OCI-LY3 (cell line): ENCODE measurements around the gene SOS2.

Experiments
- H2AFZ ChIP-seq: fragments of 200-600, 300-600 bp; shearing (Covaris generic); 2 replicates; pipeline ENCODE4 v1.6.0; 2014; ENCODE audit warnings: antibody characterized with exemption, low read depth, low read length
- H3K27ac ChIP-seq: fragments of 200-600, 300-600 bp; sonication (generic); 2 replicates; pipeline ENCODE4 v1.5.1; 2014; ENCODE audit warnings: mild to moderate bottlenecking, low read length, moderate library complexity, mixed read lengths
- H3K27me3 ChIP-seq: fragments of 200-600, 300-600 bp; sonication (generic); 2 replicates; pipeline ENCODE4 v1.6.1; 2014; ENCODE audit warnings: low read depth, low read length, mixed read lengths
- H3K36me3 ChIP-seq: fragments of 200-600, 300-600 bp; sonication (generic); replicated peaks from 2 replicates; pipeline ENCODE3; 2014; ENCODE audit warnings: low read depth, low read length, mixed read lengths
- H3K4me1 ChIP-seq: fragments of 300-600, 200-600 bp; sonication (generic); 2 replicates; pipeline ENCODE4 v1.6.1; 2014; ENCODE audit warnings: low read length, mixed read lengths
- H3K4me2 ChIP-seq: fragments of 200-600, 300-600 bp; sonication (generic); 2 replicates; pipeline ENCODE4 v1.6.1; 2014; ENCODE audit warnings: low read length, mixed read lengths
- H3K4me3 ChIP-seq: fragments of 300-600, 200-600 bp; sonication (generic); 2 replicates; pipeline ENCODE4 v1.5.1; 2014; ENCODE audit warnings: antibody characterized with exemption, mild to moderate bottlenecking, low read length, moderate library complexity
- H3K79me2 ChIP-seq: fragments of 300-600, 200-600 bp; shearing (Covaris generic); 2 replicates; pipeline ENCODE4 v1.6.1; 2014; ENCODE audit warnings: mild to moderate bottlenecking, low read length, mixed read lengths
- H3K9ac ChIP-seq: fragments of 300-600, 200-600 bp; shearing (Covaris generic); 2 replicates; pipeline ENCODE4 v1.6.0; 2014; ENCODE audit warnings: mild to moderate bottlenecking, low read length, moderate library complexity
- H3K9me3 ChIP-seq: fragments of 200-600, 300-600 bp; shearing (Covaris generic); 2 replicates; pipeline ENCODE4 v1.6.1; 2014; ENCODE audit warnings: low read length, mixed read lengths; ENCODE audit not compliant: insufficient read depth
- H4K20me1 ChIP-seq: fragments of 200-600, 300-600 bp; sonication (generic); 2 replicates; pipeline ENCODE4 v1.6.1; 2016; ENCODE audit warnings: low read length, mixed read lengths; ENCODE audit not compliant: insufficient read depth
- CTCF ChIP-seq: fragments of 200-600, 300-600 bp; sonication (generic); IDR thresholded peaks from 2 replicates; pipeline ENCODE4 v1.5.1; 2014; ENCODE audit warnings: antibody characterized with exemption, low read length, low read depth
- EZH2phosphoT487 ChIP-seq: fragments of 200-600 bp; shearing (Covaris generic); IDR thresholded peaks from 2 replicates; pipeline ENCODE4 v1.6.1; 2018; ENCODE audit warnings: antibody characterized with exemption, mixed run types, low read depth

The SOS2 gene

DNA sequence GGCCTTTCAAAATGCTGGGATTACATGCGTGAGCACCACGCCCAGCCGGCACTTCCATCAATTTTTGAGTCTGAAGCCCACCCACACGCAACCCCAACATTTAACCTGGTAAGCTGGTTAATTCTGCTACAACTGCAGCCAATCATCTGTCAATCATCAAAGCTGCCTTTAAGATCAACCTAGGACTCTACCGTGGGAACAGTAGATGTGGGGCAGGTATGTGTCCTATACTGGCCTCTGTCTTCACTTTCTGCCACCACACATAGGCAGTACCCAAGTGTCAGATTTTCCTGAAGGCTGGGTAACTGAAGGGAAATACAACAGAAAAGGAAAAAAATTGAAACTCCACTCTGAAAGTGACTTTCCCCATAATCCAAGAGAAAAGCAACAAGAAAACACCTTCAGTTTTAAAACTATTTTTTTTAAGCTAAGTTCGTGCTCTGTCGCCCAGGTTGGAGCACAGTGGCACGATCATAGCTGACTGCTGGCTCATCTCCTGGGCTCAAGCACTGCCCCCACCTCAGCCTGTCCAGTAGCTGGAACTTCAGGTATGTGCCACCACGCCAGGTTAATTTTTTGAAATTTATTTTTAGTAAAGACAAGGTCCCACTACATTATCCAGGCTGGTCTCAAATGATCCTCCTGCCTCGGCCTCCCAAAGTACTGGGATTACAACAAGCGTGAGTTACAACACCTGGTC is 137.2 kb downstream of the SOS2 start:
- peaks cover 14% of the 10 kb centered on the region for H3K4me1 ChIP-seq
- no peak overlapping the region for H3K4me2 ChIP-seq
- no peak overlapping the region for H2AFZ ChIP-seq
- H3K79me2 ChIP-seq: no peaks in the 10 kb centered on the region
- H4K20me1 ChIP-seq: no peaks in the 10 kb centered on the region
- TF ChIP-seq EZH2phosphoT487 (no peak), CTCF (no peak)
- no peaks in the 10 kb centered on the region for H3K27me3 ChIP-seq
- H3K36me3 ChIP-seq: peaks cover 6% of the 10 kb centered on the region
- H3K9me3 ChIP-seq: no peaks in the 10 kb centered on the region
- H3K9ac ChIP-seq: no peak overlapping the region
- no peak overlapping the region for H3K27ac ChIP-seq
- no peak overlapping the region for H3K4me3 ChIP-seq

DNA sequence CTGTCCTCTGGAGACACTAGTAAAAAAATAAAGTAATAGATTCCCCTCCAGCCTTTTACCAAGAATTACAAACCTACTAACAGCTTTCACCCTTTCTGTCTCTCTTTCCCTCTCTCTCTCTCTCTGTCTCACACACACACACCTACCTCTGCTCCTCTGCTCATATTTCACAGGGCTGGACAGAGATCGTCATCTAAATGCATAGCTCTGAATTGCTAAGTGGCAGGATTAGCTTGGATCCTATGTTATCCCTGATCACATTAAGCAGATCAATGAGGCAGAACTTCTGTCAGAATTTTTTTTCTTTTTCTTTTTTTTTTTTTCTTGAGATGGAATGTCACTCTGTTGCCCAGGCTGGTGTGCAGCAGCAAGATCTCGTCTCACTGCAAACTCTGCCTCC is 137.9 kb downstream of the SOS2 start:
- H2AFZ ChIP-seq: no peak overlapping the region
- H3K9ac ChIP-seq: no peak overlapping the region
- no peaks in the 10 kb centered on the region for H3K79me2 ChIP-seq
- peaks cover 17% of the 10 kb centered on the region for H3K4me1 ChIP-seq
- no peaks in the 10 kb centered on the region for H3K27me3 ChIP-seq
- H3K27ac ChIP-seq: no peak overlapping the region
- H3K4me3 ChIP-seq: no peak overlapping the region
- H3K9me3 ChIP-seq: no peaks in the 10 kb centered on the region
- H4K20me1 ChIP-seq: no peaks in the 10 kb centered on the region
- H3K4me2 ChIP-seq: no peak overlapping the region
- H3K36me3 ChIP-seq: peaks cover 8% of the 10 kb centered on the region
- TF ChIP-seq EZH2phosphoT487 (no peak), CTCF (no peak)

DNA sequence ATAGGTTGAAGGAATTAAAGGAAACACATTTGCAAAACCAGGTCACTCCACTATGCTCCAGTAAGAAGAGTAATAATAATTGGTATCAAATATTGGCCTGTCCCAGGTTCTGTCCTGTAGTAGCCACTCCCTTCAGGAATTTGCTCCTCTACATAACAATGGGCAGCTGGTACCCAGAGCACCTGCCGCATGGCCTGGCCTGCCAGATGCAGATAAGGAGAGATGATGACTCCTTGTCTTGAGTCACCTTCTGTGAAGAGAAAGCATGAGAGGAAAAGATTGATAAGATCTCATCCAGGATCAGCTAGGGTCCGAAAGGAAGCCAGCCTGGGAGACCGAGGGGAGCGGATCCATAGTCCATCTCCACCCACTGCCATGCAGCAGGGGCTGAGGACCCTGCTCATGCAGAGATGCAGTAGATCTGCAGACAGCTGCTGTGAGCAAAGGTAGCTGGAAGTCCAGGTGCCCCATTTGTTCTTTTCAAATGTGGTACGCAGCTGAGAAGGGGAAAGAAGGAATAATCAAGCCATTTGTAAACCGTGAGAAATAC is 139.3 kb downstream of the SOS2 start:
- Histone ChIP-seq H3K36me3 (peaks cover 13% of the 10 kb centered on the region), H3K4me2 (no peak overlapping the region), H3K4me3 (no peak overlapping the region), H4K20me1 (no peaks in the 10 kb centered on the region), H3K9me3 (no peaks in the 10 kb centered on the region), H2AFZ (no peak overlapping the region), H3K27me3 (no peaks in the 10 kb centered on the region), H3K9ac (no peak overlapping the region), H3K4me1 (peaks cover 31% of the 10 kb centered on the region), H3K79me2 (no peaks in the 10 kb centered on the region), H3K27ac (no peak overlapping the region)
- TF ChIP-seq EZH2phosphoT487 (no peak), CTCF (no peak)

- Histone ChIP-seq H3K4me3 (no peak overlapping the region), H3K27me3 (no peaks in the 10 kb centered on the region), H3K4me2 (no peak overlapping the region), H3K4me1 (peaks cover 36% of the 10 kb centered on the region), H3K79me2 (no peaks in the 10 kb centered on the region), H3K27ac (no peak overlapping the region), H3K9me3 (no peaks in the 10 kb centered on the region), H2AFZ (no peak overlapping the region), H4K20me1 (no peaks in the 10 kb centered on the region), H3K36me3 (peaks cover 13% of the 10 kb centered on the region), H3K9ac (no peak overlapping the region)
- TF ChIP-seq CTCF (no peak), EZH2phosphoT487 (no peak)
Observed at GRCh38 chr14:50091240-50091913, 140.0 kb downstream of the SOS2 start.
